AG04450 (cell line): ENCODE data around the gene ITPR1. TPM values are rescaled to one million over a fixed set of nuclear protein-coding genes. Genes with fewer than 3 reads are reported as not detected.

Source experiments
- CTCF ChIA-PET: fragments of 300-600, 350-600 bp; formaldehyde crosslinking; extraction: SDS; loops from one replicate; lab custom pipeline; 2022; ENCODE audit warnings: antibody characterized with exemption, inconsistent platforms; lab: Charles Lee
- POLR2A ChIA-PET: fragments of 350-600 bp; formaldehyde crosslinking; extraction: SDS; loops from one replicate; lab custom pipeline; 2021; ENCODE audit warnings: antibody characterized with exemption, inconsistent platforms; lab: Yijun Ruan, JAX
- DNase-seq: peaks from one replicate; pipeline ENCODE4 v3.0.0-alpha.2; 2011; ENCODE audit warnings: low read depth, low spot score
- H3K27ac ChIP-seq: one replicate; pipeline ENCODE4 v1.5.1; 2012; ENCODE audit warnings: low read depth, low read length, control low read depth
- H3K27me3 ChIP-seq: one replicate; pipeline ENCODE4 v1.6.0; 2012; ENCODE audit warnings: low read length; ENCODE audit not compliant: control insufficient read depth, insufficient read depth
- H3K4me3 ChIP-seq: 2 replicates; pipeline ENCODE4 v1.5.1; 2011; ENCODE audit warnings: mild to moderate bottlenecking, low read depth, low read length, control low read depth
- H3K9me3 ChIP-seq: 2 replicates; pipeline ENCODE4 v1.5.1; 2012; ENCODE audit warnings: low read length; ENCODE audit not compliant: control insufficient read depth, insufficient read depth
- polyA plus RNA-seq: library from polyadenylated mRNA; depleted of rRNA; stranded (reverse); fragments of >200 nt; gene quantifications from 2 replicates; pipeline ENCODE4 v1.2.3, GENCODE V29; 2011
- TF ChIP-seq, protein P1 (sequence below): IDR thresholded peaks from 2 replicates; pipeline ENCODE4 v1.5.1; 2011; ENCODE audit warnings: low read depth, low read length, control low read depth, inconsistent platforms

The ITPR1 gene
- polyA plus RNA-seq, 1 experiment, result 7.4 TPM

DNA sequence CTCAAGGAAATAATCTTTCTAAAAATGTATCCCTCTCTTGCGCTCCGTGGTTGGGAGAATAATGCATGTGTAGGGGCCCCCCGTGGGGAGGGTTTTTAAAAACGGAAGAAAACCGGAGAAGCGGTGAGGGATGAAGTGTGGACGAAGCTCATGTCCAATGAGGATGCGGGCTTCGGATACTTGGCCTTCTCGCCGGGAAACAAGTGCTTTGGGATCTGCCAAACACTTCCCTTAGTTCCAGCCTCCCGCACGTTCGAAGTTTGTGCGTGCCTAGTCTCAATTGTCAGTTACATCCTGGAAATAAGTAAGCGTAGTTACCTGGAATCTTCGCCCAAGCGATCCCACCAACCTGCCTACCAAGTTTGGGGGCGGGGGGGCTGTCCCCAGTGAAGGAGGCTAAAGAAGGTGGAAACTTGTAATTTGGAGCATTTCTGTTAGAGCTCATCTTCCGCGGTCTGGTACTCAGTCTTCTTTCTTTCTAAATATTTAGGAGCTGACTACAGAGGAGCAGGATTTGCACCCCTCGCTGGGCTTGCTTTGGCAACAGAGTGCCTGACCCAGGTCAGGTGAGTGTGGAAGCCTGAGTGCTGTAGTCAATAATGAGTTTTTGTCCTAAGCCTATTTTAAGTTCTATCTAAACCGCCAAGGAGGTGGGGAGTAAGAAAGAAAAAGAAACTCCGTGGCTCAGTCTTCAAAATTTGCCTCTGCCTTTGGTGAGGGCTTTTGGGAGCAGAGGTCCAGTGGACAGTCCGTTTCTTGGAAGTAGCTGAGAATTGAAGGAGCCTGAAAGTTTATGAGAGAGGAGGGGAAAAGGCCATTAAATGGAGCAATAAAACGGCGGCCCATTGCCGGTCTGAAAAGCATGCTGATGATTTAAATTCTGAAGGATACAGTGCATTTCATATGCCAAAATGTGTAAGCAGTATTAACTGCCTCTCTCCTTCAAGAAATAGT lies 1.1 kb downstream of the ITPR1 start:
- Histone ChIP-seq H3K4me3 (peak overlapping the region; percentile 83), H3K27me3 (peaks cover 4% of the 10 kb centered on the region), H3K27ac (no peak overlapping the region), H3K9me3 (no peaks in the 10 kb centered on the region; the same call in 1 of the 2 replicates)
- TF ChIP-seq, protein P1, sequence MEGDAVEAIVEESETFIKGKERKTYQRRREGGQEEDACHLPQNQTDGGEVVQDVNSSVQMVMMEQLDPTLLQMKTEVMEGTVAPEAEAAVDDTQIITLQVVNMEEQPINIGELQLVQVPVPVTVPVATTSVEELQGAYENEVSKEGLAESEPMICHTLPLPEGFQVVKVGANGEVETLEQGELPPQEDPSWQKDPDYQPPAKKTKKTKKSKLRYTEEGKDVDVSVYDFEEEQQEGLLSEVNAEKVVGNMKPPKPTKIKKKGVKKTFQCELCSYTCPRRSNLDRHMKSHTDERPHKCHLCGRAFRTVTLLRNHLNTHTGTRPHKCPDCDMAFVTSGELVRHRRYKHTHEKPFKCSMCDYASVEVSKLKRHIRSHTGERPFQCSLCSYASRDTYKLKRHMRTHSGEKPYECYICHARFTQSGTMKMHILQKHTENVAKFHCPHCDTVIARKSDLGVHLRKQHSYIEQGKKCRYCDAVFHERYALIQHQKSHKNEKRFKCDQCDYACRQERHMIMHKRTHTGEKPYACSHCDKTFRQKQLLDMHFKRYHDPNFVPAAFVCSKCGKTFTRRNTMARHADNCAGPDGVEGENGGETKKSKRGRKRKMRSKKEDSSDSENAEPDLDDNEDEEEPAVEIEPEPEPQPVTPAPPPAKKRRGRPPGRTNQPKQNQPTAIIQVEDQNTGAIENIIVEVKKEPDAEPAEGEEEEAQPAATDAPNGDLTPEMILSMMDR, result no peak
- CTCF ChIA-PET, result interaction anchor here (0.7 to 5.8 kb wide), 6 partner anchors 14 to 168 kb away, joined by 3 to 43 read pairs (median 6); no protein-coding TSS in a partner anchor
- POLR2A ChIA-PET, result interaction anchor here (0.6 to 3.3 kb wide), 18 partner anchors 13 to 513 kb away, joined by 3 to 38 read pairs (median 6); partner anchors contain the start of gene SUMF1
- DNase-seq, result no peak

DNA sequence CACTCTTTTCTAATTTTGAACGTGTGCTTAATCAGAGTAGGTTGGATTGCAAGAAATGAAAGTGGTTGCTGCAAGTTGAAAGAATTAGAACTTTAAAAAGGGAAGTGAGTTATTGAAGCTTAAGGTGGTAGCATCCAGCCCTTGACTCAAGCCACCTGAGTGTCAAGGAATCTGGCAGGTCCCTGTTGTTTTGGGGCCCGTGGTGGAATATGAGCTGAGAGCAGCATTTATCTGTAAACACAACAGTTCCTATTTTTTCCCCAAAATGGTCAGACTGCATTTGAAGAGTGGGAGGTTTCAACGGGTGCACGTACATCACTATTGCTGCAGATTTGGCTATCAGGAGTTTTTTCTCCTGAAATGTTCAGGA lies 1.7 kb downstream of the ITPR1 start:
- TF ChIP-seq, protein P1, result no peak
- Histone ChIP-seq H3K9me3 (no peaks in the 10 kb centered on the region; the same call in 1 of the 2 replicates), H3K27me3 (peaks cover 4% of the 10 kb centered on the region), H3K4me3 (peak overlapping the region; percentile 83), H3K27ac (no peak overlapping the region)
- ChIA-PET POLR2A (interaction anchor here (0.6 to 2.0 kb wide), 2 partner anchors 40 to 51 kb away, joined by 3 to 7 read pairs; no protein-coding TSS in a partner anchor), CTCF (interaction anchor here (1.0 to 5.8 kb wide), 3 partner anchors 40 to 144 kb away, joined by 3 to 43 read pairs (median 30); no protein-coding TSS in a partner anchor)
- DNase-seq, result no peak

DNA sequence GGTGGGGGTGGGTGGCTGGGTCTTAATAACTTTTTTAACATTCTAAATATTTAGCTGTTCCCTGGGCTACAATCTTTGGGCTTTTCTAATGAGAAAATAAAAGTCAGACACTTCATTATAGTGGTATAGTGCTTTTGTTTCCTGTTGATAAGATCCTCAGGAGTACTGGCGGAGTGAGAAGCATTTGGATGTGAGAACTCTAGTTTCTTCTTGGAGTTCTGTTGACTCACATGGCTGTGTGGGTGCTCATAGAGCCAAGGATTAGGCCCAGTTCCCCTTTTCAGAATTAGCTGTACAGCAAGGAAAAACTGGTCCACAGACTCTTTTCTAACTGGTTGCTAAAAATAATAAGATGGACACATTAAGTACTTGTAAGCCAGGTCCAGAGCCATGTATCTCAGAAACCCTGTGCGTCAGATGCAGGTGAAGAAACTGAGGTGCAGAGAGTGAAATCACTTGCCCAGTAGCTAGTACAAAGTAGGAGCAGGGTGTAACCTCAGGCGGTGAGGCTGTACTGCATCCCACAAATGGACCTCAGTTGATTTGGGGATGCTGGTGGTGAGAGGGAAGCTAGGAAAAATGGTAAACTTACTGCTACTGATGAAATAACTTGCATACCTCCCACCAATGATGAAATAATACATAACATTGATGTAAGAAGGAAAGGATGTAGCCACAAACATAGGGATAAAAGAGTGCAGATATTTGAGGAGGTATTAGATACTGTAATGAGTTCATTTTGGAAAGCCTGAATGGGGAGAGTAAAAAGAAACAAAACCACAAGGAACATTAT lies 2.3 kb downstream of the ITPR1 start:
- Histone ChIP-seq H3K9me3 (no peaks in the 10 kb centered on the region; the same call in 1 of the 2 replicates), H3K4me3 (no peak overlapping the region), H3K27me3 (peaks cover 4% of the 10 kb centered on the region), H3K27ac (no peak overlapping the region)
- ChIA-PET CTCF (interaction anchor here (1.0 to 5.8 kb wide), 6 partner anchors 39 to 145 kb away, joined by 3 to 43 read pairs (median 4); no protein-coding TSS in a partner anchor), POLR2A (interaction anchor here (0.6 kb wide), 1 partner anchor 50 kb away, joined by 3 read pairs; no protein-coding TSS in a partner anchor)
- TF ChIP-seq, protein P1, result no peak
- DNase-seq, result no peak

DNA sequence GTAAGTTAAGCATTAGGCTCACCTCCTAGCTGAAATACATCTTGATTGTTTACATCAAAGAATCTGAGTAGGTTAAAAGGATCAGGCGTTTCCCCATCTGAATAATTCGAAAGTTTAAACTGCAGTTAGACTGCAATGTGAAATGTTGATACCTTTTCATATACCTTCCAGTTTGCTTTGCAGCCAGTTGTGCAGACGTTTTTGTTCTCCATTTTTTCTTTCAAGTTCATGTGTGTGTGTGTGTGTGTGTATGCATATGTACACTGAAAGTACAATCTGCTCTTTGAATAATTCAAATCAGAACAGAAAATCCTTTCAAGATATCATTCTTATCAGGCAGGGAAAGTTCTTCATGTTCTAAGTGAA lies 2.9 kb downstream of the ITPR1 start:
- no peak overlapping the region for H3K4me3 ChIP-seq
- ChIA-PET POLR2A (no interaction called here), CTCF (interaction anchor here (1.2 to 5.8 kb wide), 4 partner anchors 50 to 145 kb away, joined by 3 to 43 read pairs (median 4); no protein-coding TSS in a partner anchor)
- TF ChIP-seq, protein P1, result no peak
- no peak overlapping the region for H3K27ac ChIP-seq
- peaks cover 4% of the 10 kb centered on the region for H3K27me3 ChIP-seq
- no peak for DNase-seq
- H3K9me3 ChIP-seq, result no peaks in the 10 kb centered on the region; the same call in 1 of the 2 replicates
